KOPT-K1 (cell line): ENCODE measurements around the gene RBBP5.

Source experiments
- H3K27ac ChIP-seq: fragments of 200-600 bp; sonication (generic); 2 replicates; pipeline ENCODE4 v1.5.1; 2016; ENCODE audit warnings: antibody characterized with exemption, mild to moderate bottlenecking, low read depth, low read length; ENCODE audit not compliant: poor library complexity, severe bottlenecking
- H3K36me3 ChIP-seq: fragments of 200-600 bp; sonication (generic); 2 replicates; pipeline ENCODE4 v1.5.1; 2017; ENCODE audit warnings: antibody characterized with exemption, mild to moderate bottlenecking, low read length, moderate library complexity; ENCODE audit not compliant: insufficient read depth
- H3K9me3 ChIP-seq: fragments of 200-600 bp; sonication (generic); 2 replicates; pipeline ENCODE4 v1.5.1; 2017; ENCODE audit warnings: antibody characterized with exemption, low read length, mild to moderate bottlenecking; ENCODE audit not compliant: insufficient read depth, poor library complexity, severe bottlenecking

Gene RBBP5

GRCh38 chr1:205061665-205062069 lies 60.1 kb downstream of the RBBP5 start:
- Histone ChIP-seq H3K36me3 (no peaks in the 10 kb centered on the region), H3K9me3 (no peaks in the 10 kb centered on the region), H3K27ac (no peak overlapping the region)

DNA sequence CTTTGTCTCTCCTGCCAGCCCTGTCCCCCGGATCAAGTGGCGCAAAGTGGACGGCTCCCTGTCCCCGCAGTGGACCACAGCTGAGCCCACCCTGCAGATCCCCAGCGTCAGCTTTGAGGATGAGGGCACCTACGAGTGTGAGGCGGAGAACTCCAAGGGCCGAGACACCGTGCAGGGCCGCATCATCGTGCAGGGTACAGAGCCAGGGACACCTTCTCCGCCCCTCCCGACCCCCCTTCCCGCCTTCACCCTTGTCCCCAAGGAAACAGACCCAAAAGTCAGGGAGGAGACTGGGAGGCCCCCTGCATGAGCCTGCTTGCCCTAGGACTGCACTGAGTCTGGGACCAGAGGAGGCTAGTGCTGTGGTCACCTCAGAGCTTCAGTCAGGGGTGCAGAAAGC lies 60.6 kb downstream of the RBBP5 start:
- Histone ChIP-seq H3K9me3 (no peaks in the 10 kb centered on the region), H3K36me3 (no peaks in the 10 kb centered on the region), H3K27ac (no peak overlapping the region)

DNA sequence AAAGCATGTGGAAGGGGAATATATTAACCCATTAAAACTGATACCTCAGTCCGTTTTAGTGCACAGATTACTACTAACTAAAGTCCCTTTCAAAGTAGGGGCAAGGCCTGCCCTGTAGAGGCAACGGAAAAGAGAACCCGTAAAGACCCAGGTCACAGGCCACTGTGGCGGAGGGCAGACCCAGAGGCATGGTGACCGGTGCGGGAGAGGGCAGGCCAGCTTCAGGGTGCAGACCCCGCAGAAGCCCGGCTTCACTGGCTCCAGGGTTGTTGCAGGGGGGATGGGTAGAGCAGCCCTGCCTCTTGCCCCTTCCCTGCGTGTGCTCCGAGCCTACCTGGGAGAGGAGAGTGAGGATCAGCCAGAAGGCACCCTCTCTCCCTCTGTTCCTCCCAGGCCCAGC lies 61.0 kb downstream of the RBBP5 start:
- H3K9me3 ChIP-seq = no peaks in the 10 kb centered on the region
- H3K27ac ChIP-seq = no peak overlapping the region
- H3K36me3 ChIP-seq = no peaks in the 10 kb centered on the region

- no peaks in the 10 kb centered on the region for H3K9me3 ChIP-seq
- no peaks in the 10 kb centered on the region for H3K36me3 ChIP-seq
Measured at GRCh38 chr1:205059660-205060059, 62.1 kb downstream of the RBBP5 start.

GRCh38 chr1:205058853-205059252 lies 62.9 kb downstream of the RBBP5 start:
- no peaks in the 10 kb centered on the region for H3K9me3 ChIP-seq
- H3K27ac ChIP-seq = no peak overlapping the region

More at GRCh38 chr1:205059660-205060059, 62.1 kb downstream of the RBBP5 start:
- no peak overlapping the region for H3K27ac ChIP-seq

DNA sequence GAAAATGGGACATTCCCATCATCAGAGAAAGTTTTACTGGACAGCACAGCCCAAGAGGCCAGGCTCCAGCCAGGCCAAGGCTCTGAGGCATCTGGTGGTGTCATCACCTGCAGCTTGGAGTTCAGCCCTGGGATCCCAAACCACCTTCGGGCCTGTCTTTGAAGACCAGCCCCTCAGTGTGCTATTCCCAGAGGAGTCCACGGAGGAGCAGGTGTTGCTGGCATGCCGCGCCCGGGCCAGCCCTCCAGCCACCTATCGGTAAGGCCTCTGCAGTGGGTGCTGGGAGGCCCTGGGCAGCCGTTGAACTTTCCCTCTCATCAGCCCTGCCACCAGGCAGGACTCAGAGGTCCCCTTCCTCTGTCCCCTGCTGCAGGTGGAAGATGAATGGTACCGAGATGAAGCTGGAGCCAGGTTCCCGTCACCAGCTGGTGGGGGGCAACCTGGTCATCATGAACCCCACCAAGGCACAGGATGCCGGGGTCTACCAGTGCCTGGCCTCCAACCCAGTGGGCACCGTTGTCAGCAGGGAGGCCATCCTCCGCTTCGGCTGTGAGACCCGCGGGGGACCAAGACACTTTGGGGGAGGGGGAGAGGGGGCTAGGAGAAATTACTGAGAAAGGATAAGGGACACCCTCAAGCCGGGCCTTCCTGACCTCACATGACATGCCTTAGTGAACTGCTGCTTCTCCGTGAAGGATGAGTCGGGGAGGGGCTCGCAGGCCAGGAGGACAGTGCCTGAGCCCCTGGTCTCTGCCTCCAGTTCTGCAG lies 63.8 kb downstream of the RBBP5 start:
- no peak overlapping the region for H3K27ac ChIP-seq
- H3K36me3 ChIP-seq = no peaks in the 10 kb centered on the region
- H3K9me3 ChIP-seq = no peaks in the 10 kb centered on the region

More at GRCh38 chr1:205058853-205059252, 62.9 kb downstream of the RBBP5 start:
- H3K36me3 ChIP-seq = no peaks in the 10 kb centered on the region

DNA sequence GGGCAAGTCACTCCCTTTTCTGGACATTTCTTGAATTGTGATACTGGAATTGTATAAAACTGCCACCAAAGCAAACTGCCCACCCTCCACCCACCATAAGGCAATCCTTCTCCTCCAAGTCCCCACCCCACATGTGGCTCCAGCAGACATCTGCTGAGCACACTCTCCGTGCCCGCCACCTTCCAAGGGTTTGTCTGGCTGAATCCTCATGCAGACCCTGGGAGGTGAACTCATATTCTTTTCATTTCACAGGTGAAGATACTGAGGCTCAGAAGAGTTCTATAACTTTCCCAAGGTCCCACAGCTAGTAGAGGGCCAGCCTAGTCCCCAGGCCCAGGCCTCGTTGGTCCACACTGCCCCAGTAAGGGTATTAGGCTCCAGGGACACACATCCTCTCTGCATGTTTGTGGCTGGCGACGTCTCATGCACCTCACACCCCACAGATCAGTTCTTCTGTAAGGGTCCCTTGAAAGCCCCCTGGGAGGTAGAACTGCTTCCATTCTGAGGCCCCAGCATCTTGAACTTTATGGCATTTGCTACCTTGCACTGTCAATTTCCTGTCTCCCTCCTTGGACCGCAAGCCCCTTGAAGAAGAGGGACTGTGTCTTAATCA lies 64.7 kb downstream of the RBBP5 start:
- no peaks in the 10 kb centered on the region for H3K9me3 ChIP-seq
- no peaks in the 10 kb centered on the region for H3K36me3 ChIP-seq
- no peak overlapping the region for H3K27ac ChIP-seq

DNA sequence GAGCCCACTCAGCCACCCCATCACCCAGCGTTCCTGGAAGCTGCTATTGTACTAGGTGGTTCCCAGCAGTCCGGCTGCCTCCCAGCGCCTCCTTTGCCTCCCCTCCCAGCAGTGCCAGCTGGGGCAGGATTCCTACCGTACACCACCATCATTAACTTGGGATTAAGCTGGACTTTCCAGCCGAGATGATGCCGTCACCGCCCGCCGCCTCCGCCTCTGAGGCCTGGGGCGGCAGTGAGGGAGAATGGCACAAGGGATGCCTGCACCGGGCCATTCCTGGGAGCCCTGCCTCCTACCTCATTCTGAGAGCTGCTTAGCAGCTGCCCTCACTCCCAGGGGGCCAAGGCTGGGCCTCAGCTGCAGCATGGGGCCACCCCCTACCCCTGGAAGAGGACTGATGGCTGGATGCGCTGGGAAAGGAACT lies 65.6 kb downstream of the RBBP5 start:
- H3K9me3 ChIP-seq = no peaks in the 10 kb centered on the region
- H3K36me3 ChIP-seq = no peaks in the 10 kb centered on the region
- H3K27ac ChIP-seq = no peak overlapping the region

DNA sequence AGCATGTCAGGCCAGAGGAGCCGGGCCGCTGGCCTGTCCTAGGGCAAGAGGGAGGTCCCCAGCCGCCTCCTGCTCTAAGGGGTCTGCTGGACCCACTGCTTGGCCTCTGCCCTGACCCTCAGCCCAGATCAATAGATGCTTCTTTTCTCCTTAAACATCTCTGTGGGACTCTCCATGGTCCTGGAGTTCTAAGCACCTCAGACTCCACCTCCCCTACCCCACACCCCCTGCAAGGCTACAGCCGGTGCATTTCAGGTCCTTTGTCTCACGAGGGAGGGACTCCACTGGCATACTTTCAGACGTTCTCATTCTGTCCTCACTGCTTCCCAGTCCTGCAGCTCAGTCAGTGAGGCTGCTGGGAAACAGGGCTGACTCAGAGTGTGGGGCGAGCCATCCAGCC lies 67.8 kb downstream of the RBBP5 start:
- Histone ChIP-seq H3K27ac (no peak overlapping the region), H3K9me3 (no peaks in the 10 kb centered on the region), H3K36me3 (no peaks in the 10 kb centered on the region)

DNA sequence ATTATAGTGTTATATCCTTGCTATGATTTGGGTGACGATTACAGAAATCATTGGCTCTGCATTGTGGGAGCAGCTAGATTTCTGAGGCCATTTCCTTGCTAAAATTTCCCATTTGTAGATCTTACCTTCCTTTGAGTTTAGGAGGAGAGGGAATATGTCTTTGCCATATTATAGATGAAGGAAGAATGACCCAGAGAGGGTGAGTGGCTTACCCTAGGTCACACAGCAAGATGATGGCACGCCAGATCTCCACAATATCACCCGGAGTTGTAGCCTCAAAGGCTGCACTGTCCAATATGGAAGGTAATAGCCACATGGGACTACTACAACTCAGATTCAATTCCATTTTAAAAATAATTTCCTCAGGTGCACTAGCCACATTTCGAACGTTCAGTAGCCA lies 68.5 kb downstream of the RBBP5 start:
- H3K36me3 ChIP-seq = no peaks in the 10 kb centered on the region
- H3K27ac ChIP-seq = no peak overlapping the region
- H3K9me3 ChIP-seq = no peaks in the 10 kb centered on the region

DNA sequence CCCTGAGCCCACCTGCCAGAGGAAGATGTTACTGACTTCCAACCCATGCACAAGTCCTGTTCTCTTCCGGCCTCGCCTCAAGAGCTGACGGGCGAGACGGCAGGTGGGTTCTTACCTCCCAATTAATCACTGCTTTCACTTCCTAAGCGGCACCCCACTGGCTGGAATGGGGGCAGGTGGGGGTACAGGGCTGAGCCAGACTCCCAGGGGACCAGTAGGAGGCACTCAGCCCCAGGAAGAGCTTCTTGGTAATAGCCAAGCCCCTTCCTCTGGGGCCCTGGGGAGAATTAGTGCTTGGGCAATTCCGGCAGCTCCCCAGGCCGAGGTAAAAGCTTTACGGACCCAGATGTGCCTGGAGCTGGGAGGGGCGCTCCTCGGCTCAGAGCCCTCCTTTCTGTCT lies 69.1 kb downstream of the RBBP5 start:
- Histone ChIP-seq H3K36me3 (no peaks in the 10 kb centered on the region), H3K27ac (no peak overlapping the region), H3K9me3 (no peaks in the 10 kb centered on the region)

GRCh38 chr1:205049479-205049878 lies 72.3 kb downstream of the RBBP5 start:
- no peak overlapping the region for H3K27ac ChIP-seq
- H3K9me3 ChIP-seq = no peaks in the 10 kb centered on the region
- H3K36me3 ChIP-seq = no peaks in the 10 kb centered on the region

GRCh38 chr1:205048382-205048781 lies 73.4 kb downstream of the RBBP5 start:
- Histone ChIP-seq H3K36me3 (no peaks in the 10 kb centered on the region), H3K9me3 (no peaks in the 10 kb centered on the region), H3K27ac (no peak overlapping the region)

- Histone ChIP-seq H3K36me3 (no peaks in the 10 kb centered on the region), H3K9me3 (no peaks in the 10 kb centered on the region), H3K27ac (no peak overlapping the region)
Measured at GRCh38 chr1:205047764-205048231, 74.0 kb downstream of the RBBP5 start.

GRCh38 chr1:205046870-205047269 lies 74.9 kb downstream of the RBBP5 start:
- Histone ChIP-seq H3K36me3 (no peaks in the 10 kb centered on the region), H3K27ac (no peak overlapping the region), H3K9me3 (no peaks in the 10 kb centered on the region)

DNA sequence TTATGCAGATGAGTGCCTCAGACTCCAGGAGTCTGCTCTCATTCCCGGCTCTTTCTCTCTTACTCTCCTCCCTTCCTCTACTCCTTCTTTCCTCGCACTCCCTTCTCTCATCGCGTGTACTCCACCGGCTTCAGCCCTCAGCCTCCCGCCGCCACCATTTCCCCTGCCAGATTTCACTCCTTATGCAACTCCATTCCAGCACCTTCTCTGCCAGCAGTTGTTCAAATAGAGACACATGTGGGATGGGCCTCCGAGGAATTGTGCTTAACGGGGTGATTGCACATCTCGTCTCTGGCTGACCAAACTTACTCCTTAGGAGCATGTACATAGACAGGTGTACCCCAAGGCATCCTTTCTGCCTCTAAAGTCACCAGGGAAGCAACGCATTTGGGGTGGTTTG lies 76.6 kb downstream of the RBBP5 start:
- no peaks in the 10 kb centered on the region for H3K9me3 ChIP-seq
- no peaks in the 10 kb centered on the region for H3K36me3 ChIP-seq
- H3K27ac ChIP-seq = no peak overlapping the region
